ENCODE data around the gene OCIAD1.

The OCIAD1 gene

GRCh38 chr4:48830706-48831531 is at the start of gene OCIAD1:
Gene OCIAD1 (plus strand): TSS chr4:48831088. CDS start chr4:48832625, 1,537 bp downstream.
- peak; percentile 99 to 100 for DNase-seq (ENCODE audit: low read depth in 2 of 2)
- no peak for TF ChIP-seq CTCF (IDR thresholded peaks at IDR 0.05; ENCODE audit: low read depth, low read length)
- peak within 1 kb of the TSS; percentile 80 to 95 for H3K4me3 ChIP-seq (replicated peaks in 1 of 2; ENCODE audit: low read depth in 2 of 2, low read length in 2 of 2)

GRCh38 chr4:48781968-48782367 is 48.9 kb upstream of the OCIAD1 start:
- no peak for TF ChIP-seq CTCF (IDR thresholded peaks at IDR 0.05; ENCODE audit: low read depth, low read length)
- DNase-seq (ENCODE audit: low read depth in 2 of 2): no peak
- no peak overlapping the region for H3K4me3 ChIP-seq (replicated peaks in 1 of 2; ENCODE audit: low read depth in 2 of 2, low read length in 2 of 2)

GRCh38 chr4:48785302-48785701 is 45.6 kb upstream of the OCIAD1 start:
- no peak for TF ChIP-seq CTCF (IDR thresholded peaks at IDR 0.05; ENCODE audit: low read depth, low read length)
- no peak overlapping the region for H3K4me3 ChIP-seq (replicated peaks in 1 of 2; ENCODE audit: low read depth in 2 of 2, low read length in 2 of 2)
- no peak for DNase-seq (ENCODE audit: low read depth in 2 of 2)

- no peak overlapping the region for H3K4me3 ChIP-seq (replicated peaks in 1 of 2; ENCODE audit: low read depth in 2 of 2, low read length in 2 of 2)
- no peak for TF ChIP-seq CTCF (IDR thresholded peaks at IDR 0.05; ENCODE audit: low read depth, low read length)
- no peak for DNase-seq (ENCODE audit: low read depth in 2 of 2)
These were observed 44.3 kb upstream of the OCIAD1 start for GRCh38 chr4:48786549-48786948.

GRCh38 chr4:48787056-48787455 is 43.8 kb upstream of the OCIAD1 start:
- H3K4me3 ChIP-seq (replicated peaks in 1 of 2; ENCODE audit: low read depth in 2 of 2, low read length in 2 of 2): no peak overlapping the region
- no peak for DNase-seq (ENCODE audit: low read depth in 2 of 2)
- no peak for TF ChIP-seq CTCF (IDR thresholded peaks at IDR 0.05; ENCODE audit: low read depth, low read length)

GRCh38 chr4:48790561-48790960 is 40.3 kb upstream of the OCIAD1 start:
- DNase-seq (ENCODE audit: low read depth in 2 of 2): no peak
- no peak overlapping the region for H3K4me3 ChIP-seq (replicated peaks in 1 of 2; ENCODE audit: low read depth in 2 of 2, low read length in 2 of 2)
- TF ChIP-seq CTCF (IDR thresholded peaks at IDR 0.05; ENCODE audit: low read depth, low read length): no peak
